ENCODE data around the gene XPOT.
"Not testable (repeated sequence)": the region's sequence is repeated elsewhere in the genome, so short reads cannot be mapped to it uniquely, and the experiment has no call there.

XPOT gene, protein sequence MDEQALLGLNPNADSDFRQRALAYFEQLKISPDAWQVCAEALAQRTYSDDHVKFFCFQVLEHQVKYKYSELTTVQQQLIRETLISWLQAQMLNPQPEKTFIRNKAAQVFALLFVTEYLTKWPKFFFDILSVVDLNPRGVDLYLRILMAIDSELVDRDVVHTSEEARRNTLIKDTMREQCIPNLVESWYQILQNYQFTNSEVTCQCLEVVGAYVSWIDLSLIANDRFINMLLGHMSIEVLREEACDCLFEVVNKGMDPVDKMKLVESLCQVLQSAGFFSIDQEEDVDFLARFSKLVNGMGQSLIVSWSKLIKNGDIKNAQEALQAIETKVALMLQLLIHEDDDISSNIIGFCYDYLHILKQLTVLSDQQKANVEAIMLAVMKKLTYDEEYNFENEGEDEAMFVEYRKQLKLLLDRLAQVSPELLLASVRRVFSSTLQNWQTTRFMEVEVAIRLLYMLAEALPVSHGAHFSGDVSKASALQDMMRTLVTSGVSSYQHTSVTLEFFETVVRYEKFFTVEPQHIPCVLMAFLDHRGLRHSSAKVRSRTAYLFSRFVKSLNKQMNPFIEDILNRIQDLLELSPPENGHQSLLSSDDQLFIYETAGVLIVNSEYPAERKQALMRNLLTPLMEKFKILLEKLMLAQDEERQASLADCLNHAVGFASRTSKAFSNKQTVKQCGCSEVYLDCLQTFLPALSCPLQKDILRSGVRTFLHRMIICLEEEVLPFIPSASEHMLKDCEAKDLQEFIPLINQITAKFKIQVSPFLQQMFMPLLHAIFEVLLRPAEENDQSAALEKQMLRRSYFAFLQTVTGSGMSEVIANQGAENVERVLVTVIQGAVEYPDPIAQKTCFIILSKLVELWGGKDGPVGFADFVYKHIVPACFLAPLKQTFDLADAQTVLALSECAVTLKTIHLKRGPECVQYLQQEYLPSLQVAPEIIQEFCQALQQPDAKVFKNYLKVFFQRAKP

DNA sequence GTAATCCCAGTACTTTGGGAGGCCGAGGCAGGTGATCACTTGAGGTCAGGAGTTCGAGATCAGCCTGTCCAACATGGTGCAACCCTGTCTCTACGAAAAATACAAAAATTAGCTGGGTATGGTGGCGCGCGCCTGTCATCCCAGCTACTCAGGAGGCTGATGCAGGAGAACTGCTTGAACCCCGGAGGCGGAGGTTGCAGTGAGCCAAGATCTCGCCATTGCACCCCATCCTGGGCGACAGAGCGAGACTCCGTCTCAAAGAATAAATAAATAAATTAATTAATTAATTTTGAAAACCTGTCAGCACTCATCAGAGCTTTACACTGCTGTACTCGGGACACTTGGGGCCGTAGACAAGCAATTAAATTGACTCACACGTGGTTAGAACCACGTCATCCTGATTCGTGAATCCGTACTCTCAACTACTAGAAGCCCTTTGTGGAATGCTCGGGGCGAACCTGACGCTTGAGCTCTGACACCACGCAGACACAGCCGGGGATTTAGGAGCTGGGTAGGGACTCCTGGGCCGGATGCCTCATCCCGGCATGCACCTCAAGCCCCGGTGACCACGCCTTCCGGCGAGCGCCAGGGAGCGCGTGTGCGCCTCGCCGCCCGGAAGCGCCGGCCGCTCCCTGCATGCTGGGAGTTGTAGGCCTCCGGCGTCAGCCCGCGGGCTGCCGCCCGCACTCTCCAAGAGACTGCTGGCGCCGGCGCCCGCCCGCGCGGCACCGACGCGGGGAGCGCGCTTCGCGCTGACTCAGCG, at the start of gene XPOT:
Gene XPOT (plus strand): TSS at position 686 of the 763 bp plus-strand sequence. CDS start 5,644 bp downstream, outside the sequence.
- DNase-seq = peak; percentile 97

DNA sequence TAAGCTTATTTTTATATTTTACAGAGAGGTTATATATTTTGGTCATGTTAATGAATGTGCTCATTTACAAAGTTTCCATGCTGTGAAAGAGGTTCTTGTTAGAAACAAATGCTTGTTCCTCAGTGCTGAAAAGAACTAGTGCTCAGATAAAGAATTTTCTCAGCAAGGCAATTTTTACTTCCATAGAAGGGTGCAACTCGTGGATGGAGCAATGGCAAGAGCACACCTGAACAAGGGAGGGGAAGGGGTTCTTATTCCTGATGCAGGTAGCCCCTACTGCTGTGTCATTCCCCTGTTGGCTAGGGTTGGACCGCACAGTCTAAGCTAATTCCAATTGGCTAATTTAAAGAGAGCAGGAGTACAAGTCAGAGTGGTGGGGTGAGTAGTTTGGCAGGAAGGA, 48.0 kb upstream of the XPOT start:
- DNase-seq = not testable (repeated sequence)

DNA sequence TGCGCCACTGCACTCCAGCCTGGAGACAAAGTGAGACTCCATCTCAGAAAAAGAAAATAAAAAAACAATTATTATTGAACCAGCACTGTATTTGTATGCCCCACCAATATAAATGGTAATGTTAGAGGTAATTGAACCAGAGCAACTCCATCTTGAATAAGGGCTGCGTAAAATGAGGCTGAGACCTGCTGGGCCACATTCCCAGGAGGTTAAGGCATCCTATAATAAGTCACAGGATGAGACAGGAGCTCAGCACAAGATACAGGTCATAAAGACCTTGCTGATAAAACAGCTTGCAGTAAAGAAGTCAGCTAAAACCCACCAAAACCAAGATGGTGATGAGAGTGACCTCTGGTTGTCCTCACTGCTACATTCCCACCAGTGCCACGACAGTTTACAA, 43.0 kb upstream of the XPOT start:
- DNase-seq = not testable (repeated sequence)

DNA sequence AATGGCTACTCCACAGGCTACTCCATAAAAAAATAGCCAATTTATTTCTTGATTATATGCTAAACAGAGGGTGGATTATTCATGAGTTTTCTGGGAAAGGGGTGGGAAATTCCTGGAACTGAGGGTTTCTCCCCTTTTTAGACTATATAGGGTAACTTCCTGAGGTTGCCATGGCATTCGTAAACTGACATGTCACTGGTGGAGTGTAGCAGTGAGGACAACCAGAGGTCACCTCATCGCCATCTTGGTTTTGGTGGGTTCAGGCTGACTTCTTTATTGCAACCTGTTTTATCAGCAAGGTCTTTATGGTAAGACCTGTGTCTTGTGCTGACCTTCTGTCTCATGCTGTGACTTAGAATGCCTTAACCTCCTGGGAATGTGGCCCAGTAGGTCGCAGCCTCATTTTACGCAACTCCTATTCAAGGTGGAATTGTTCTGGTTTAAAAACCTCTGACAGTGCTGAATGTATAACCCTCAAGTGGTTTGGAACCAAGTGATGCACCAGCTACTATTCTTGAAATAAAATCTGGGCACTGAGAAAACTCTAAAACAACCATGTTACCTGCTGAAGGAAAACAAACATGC, 41.4 kb upstream of the XPOT start:
- no peak for DNase-seq

DNA sequence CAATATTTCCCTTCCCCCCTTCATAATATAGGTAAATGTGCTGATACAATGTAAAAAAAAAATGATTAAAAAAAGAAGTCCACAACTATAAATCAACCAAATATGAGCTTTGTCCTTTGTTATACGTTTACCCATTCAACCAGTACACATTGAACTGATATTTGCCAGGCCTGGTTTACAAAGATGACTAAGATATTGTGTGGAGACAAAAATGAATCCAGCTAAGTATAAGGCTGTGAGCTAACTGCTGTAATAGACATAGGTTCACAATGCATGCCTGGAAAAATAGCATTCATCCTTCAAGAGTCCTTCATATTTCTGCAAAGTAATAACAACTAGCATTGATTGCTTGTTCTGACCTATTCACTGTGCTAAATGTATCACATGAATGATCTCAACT, 20.5 kb upstream of the XPOT start:
- no peak for DNase-seq

DNA sequence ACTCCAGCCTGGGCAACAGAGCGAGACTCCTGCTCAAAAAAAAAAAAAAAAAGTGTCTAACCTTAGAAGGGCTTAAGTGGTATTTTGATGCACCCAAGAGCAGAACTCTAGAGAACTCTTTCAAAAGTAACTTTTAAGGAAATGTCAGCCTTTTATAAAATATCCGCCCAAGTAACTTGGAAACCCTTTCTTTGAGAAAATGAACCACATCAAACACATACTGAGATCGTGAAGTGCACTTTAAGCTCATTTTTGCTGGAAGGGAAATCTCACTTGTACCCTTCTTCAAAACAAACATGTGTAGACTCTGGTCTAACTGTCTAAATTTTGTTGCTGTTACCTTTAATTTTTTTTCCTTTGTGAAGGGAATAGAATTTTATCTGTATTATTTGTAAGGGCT, 19.2 kb upstream of the XPOT start:
- DNase-seq = no peak

DNA sequence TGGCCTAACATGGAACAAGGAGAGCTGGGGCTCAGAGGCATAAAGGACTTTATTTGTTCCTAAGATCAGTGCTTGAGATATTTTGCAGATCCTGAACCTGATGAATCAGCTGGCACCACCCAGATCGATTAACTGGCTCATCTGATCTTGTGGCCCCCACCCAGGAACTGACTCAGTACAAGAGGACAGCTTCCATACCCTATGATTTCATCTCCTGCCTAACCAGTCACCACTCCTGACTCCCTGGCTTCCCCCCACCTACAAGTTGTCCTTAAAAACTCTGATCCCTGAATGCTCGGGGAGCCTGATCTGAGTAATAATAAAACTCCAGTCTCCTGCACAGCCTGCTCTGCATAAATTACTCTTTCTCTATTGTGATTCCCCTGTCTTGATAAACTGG, 18.7 kb upstream of the XPOT start:
- DNase-seq = peak; percentile 52

DNA sequence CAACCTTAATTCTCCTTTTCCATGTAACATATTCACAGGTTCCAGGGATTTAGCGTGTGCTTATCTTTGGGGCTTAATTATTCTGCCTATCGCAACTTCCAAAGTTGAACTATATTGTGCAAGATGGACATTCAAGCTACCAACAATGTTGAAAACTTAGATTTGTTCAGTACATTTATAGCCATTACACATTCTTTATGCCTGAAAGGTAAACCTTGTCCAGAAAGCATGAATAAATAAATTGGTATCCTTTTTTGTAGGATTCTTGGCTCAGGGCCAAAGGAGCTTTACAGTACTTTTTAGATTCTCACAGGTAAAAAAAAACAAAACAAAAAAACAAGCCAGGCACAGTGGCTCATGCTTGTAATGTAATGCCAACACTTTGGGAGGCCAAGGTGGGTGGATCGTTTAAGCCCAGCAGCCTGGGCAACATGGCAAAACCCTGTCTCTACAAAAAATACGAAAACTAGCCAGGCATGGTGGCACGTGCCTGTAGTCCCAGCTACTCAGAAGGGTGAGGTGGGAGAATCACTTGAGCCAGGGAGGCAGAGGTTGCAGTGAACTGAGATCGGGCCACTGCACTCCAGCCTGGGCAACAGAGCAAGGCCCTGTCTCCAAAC, 16.9 kb upstream of the XPOT start:
- DNase-seq = no peak

DNA sequence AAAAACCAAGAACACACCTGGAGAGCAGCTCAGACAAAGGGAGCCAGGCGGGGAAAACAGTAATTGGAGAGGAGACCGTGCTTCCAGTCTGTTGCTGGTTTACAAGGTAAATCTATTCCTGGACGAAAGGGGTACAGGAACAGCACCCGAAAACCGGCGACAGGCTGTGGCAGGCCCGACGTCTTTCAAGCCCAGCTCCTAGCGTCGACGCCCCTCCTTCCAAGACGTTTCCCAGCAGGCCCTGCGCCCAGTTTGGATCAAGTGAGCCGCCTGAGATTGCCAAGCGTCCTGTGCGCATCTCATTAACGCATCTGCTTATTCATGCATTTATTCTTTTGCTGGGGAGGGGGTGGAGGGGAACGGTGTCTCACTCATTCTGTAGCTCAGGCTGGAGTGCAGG, 15.0 kb upstream of the XPOT start:
- no peak for DNase-seq

DNA sequence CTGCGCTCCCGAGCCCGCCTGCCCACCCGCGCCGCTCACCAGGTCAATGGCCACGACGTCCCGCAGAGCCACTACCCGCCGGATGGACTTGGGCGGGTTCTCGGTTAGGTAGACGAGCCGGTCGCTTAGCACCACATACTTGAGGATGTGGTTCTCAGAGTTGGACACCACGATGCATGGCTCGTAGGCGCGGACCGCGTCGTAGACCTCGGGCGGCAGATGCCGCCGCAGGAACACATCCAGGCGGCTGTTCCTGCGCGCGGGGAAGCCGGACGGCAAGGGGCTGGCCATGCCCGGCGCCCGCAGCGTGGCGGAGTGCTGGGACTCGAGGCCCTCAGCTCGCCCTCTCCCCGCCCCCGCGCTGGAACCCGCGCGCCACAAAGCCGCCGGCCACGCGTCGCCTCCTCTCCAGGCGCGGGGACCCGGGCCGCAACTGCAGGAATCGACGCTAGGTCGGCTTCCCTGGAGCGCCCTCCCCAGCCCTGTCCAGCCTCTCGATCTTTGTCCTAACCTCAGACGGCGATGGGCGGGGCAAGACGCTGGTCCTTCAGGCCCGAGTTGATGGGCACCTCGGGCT, 13.8 kb upstream of the XPOT start, which contains the start of gene C12orf56:
Gene C12orf56 (minus strand): TSS at position 484 of the 577 bp plus-strand sequence. CDS start 193 bp downstream, at position 291.
- no peak for DNase-seq

DNA sequence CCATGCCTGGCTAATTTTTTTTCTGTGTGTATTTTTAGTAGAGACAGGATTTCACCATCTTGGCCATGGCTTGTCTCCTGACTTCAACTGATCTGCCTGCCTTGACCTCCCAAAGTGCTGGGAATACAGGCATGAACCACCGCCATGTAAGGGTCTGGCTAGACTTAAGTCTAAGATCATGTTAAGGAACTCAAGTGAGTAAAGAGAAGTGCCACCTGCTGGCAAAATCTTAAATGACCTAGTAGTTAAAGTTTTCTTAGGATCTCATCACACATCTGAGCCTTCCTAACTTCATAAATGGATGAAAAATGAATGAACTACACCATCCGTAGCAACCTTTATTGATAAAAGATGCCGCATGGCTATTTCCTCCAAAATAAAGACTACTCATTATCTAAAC, 12.0 kb upstream of the XPOT start:
- DNase-seq = no peak

DNA sequence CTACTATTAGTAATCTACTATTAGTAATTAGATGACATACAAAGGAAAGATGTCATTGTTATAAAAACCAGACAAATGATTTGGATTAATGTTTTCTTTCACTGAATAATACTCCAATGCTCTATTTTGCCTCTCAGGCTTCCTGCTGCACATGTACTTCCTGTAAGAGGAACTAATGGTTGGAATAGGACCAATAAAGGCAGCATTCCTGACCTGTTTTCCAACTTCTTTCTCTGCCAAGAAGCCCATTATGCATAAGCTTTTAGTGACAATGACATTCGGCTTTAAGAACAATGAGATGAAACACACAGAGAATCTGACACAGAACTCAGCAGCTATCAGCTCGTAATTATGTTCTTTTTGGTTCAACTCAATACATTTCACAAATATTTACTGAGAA, 8.5 kb upstream of the XPOT start:
- DNase-seq = no peak

DNA sequence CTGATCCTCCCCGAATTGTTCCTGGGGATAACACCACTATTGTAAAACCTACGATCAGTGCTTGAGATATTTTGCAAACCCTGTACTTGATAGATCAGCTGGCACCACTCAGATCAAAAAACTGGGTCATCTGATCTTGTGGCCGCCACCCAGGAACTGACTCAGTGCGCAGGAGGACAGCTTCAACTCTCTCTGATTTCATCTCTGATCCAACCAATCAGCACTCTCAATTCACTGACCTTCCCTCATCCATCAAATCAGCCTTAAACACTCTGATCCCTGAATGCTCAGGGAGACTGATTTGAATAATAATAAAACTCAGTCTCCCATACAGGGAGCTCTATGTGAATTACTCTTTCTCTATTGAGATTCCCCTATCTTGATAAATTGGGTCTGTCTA, 4.2 kb upstream of the XPOT start:
- peak; percentile 69 for DNase-seq

DNA sequence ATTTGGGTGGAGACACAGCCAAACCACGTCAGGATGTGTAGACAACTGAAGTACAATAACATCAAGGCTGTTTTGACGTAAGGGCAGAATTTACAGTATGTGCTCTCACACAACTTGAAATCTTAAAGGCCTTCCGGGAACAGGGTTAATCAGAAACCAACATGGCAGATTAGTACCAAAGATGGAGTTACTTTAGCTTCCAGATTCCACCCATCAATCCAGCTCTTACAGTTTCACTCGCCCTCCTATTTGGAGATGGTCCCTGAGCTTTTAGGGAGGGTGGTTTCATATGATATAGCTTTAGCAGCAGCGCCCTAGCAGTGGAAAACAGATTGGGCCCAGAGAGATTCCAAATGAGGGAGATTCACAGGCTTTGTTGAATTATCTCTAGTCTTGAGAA, 2.0 kb upstream of the XPOT start:
- no peak for DNase-seq

DNA sequence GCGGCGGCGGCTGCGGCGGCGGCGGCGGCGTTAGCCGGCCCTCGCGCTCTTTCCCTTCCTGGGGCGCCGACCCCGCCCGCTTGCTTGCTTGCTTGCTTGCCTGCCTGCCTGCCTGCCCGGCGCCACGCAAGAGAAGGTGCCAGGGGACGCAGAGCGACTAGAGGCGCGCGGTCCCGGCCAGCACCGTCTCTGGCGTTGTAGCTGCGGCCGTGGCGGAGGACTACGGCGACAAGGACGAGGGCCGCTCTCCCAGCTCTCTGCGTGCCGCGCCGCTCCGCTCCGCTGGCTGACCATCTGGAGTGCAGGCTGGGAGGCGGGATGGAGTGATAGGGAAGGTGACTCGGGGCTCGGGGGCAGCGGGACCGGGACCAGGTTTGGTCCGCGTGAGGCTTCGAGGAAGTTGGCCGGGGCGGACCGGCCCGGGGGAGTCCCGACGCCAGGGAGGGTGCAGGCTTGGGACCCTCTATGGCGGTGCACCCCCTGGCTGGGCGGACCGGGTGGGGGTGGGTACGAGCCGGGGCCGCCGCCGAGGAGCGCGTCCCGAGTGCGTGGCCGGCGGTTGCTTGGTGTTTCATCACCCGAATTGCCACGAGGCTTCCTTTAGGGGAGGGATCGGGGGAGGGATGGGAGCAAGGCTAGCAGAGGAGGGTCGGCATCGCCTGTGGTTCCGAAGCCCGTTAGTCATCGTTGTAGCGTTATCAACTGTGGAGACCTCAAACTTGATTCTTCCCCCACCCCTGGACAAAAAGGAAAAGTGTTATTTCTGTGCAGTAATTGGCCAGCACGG, 471 bp downstream of the XPOT start:
- DNase-seq = peak; percentile 82

DNA sequence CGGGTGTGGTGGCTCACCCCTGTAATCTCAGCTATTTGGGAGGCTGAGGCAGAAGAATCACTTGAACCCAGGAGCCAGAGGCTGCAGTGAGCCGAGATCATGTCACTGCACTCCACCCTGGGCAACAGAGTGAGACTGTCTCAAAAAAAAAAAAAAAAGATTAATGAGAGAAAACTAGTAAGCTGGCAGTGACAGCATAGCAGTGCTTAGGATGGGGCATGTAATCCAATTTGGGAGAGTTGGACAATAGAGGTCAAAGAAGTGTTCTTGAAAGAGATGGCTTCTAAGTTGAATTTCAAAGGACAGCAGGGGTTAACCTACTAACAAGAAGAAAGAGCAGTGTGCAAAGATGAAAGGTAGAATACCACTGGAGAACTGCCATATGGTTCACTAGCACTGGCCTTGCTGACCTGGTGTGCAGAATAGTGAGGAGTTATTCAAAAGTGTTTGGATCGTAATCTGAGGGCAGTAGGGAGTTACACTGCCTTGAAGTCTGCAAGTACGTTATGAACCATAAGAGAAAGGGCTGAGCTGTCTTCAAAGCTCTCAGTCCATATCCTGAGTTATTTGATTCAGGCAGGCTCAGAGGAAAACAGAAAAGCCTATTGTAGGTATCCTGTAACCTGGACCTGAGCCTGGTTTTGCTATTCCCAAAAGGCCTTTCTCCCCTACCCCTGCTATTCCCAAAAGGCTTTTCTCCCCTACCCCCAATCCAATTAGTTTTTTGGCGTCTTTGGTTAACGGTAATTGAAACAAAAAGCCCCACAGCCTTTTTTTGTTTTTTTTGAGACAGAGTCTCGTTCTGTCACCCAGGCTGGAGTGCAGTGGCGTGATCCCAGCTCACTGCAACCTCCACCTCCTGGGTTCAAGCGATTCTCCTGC, 3.4 kb downstream of the XPOT start:
- DNase-seq = no peak

DNA sequence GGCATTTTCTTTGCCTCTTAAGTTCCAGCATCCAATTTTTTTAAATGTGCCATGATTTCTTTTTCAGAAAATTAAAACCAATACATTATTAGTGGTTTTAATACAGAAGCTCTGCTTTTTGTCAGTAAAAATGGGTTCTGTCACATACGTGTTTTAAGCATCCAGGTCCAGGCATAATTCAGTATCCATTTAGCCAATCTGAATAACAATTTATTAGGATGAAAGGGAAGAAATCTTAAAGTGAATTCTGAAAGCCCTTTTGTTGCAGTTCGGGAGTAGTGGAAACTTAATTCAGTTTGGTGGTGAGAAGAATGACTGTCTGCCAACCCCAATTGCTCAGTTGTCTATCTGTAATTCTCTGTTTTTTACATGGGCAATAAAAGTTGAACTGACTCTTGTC, 7.2 kb downstream of the XPOT start:
- DNase-seq = no peak

DNA sequence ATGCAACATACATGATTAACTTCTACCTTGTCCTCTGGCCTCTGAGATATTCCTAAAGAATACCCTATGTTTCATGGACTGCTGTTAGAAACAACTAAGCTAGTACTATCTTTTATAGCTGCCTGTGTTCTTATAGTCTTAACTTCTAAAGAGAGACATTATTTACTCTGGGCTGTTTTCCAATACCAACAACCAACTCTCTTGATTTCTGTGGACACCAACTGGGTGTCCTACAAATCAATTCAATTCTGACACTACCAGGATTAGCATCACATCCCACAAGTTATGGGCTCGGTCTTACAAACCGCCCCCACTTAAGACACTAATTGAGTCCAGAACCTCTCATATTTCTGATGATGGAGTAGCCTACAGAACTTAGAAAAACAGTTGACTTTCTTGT, 8.3 kb downstream of the XPOT start:
- no peak for DNase-seq

DNA sequence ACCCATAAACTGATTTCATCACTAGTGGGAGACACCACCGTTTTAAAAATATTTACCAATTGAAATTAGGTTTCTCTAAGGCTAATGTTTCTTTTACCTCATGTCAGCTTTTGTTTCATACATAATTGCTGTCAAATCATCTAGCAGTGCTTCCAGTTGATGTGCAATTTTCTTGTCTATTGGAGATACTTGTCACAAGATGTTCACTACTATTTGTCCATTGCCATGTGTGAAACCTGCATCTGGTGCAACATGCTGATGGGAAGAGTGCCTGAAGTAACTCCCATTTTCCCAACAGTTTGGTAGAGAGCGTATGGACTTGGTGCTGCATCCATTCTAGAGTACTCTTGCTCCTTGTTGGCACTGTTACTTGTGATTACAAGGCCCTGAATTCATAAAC, 9.7 kb downstream of the XPOT start:
- DNase-seq = no peak

DNA sequence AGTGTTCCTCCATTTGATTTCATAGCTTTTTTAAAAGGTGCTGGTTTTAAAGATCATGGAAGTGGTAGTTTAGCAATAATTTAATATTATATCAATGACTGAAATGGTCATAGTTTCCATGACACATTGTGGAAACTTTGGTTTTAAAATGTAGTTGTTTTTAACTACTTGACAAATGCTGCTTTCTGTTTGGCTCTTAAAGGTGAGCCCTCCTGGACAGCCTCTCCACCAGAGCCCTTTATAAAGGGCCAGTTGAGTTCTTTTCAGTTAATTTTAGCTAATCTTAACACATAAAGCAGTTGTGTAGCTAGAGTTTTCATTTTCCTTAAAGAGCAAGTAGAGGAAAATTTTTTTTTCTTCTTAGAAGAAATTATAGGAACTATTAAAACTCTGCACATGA, 14.0 kb downstream of the XPOT start:
- DNase-seq = no peak

Measured in activated CD4-positive, alpha-beta T cell treated with anti-CD3 and anti-CD28 coated beads, Interleukin-2, amount 50 U/mL, for 16 hours (primary cell).